Measurements from ENCODE around the gene FAM135A.
A peak's percentile ranks its signal among the peaks of the same experiment; 100 is the strongest.

The FAM135A gene

GRCh38 chr6:70413114-70413991 lies at the start of gene FAM135A:
Gene FAM135A (plus strand): TSS chr6:70413508. CDS start chr6:70428343, 14,835 bp downstream.
- H3K79me2 ChIP-seq (ENCODE audit: low read length): peaks cover 34% of the 10 kb centered on the region
- peak; percentile 97 for DNase-seq
- no peaks in the 10 kb centered on the region for H4K20me1 ChIP-seq (ENCODE audit: insufficient read depth, low read length)
- peak within 1 kb of the TSS; percentile 79 for H3K4me2 ChIP-seq (ENCODE audit: low read depth, low read length)
- H2AFZ ChIP-seq (ENCODE audit: low read length): peak within 1 kb of the TSS; percentile 87
- no peaks in the 10 kb centered on the region for H3K36me3 ChIP-seq (replicated peaks; ENCODE audit: insufficient read depth, low read length)
- H3K27me3 ChIP-seq (replicated peaks; ENCODE audit: insufficient read depth, low read length): no peaks in the 10 kb centered on the region
- peaks cover 12% of the 10 kb centered on the region for H3F3A ChIP-seq (ENCODE audit: insufficient read depth, low read length)
- peak within 1 kb of the TSS; percentile 78 for H3K9ac ChIP-seq (ENCODE audit: low read length)
- H3K9me2 ChIP-seq (replicated peaks; ENCODE audit: insufficient read depth, low read length): no peaks in the 10 kb centered on the region
- peak within 1 kb of the TSS; percentile 66; the same call in 1 of the 2 replicates for H3K27ac ChIP-seq (ENCODE audit: low read length)
- no peak for TF ChIP-seq EZH2phosphoT487 (IDR thresholded peaks at IDR 0.05; ENCODE audit: low read length)
- TF ChIP-seq CTCF (IDR thresholded peaks at IDR 0.05; ENCODE audit: low read length): no peak
- no peak for TF ChIP-seq EZH2 (optimal IDR thresholded peaks at IDR 0.05; ENCODE audit: low read depth, low read length)
- no peaks in the 10 kb centered on the region for H3K9me3 ChIP-seq (replicated peaks; ENCODE audit: insufficient read depth, low read length)
- H3K4me3 ChIP-seq (ENCODE audit: low read length): peak within 1 kb of the TSS; percentile 82
- peaks cover 9% of the 10 kb centered on the region; the same call in 1 of the 2 replicates for H3K4me1 ChIP-seq (ENCODE audit: low read length)

GRCh38 chr6:70363741-70364493 lies 49.4 kb upstream of the FAM135A start:
- no peak overlapping the region for H3K4me2 ChIP-seq (ENCODE audit: low read depth, low read length)

More at GRCh38 chr6:70363741-70364493, 49.4 kb upstream of the FAM135A start:
- Histone ChIP-seq H3K9me2 (replicated peaks; ENCODE audit: insufficient read depth, low read length) (no peaks in the 10 kb centered on the region), H3K9ac (ENCODE audit: low read length) (no peak overlapping the region), H3K36me3 (replicated peaks; ENCODE audit: insufficient read depth, low read length) (no peaks in the 10 kb centered on the region), H2AFZ (ENCODE audit: low read length) (no peak overlapping the region), H3K27ac (ENCODE audit: low read length) (no peak overlapping the region), H3K27me3 (replicated peaks; ENCODE audit: insufficient read depth, low read length) (peaks cover 12% of the 10 kb centered on the region; the same call in 1 of the 2 replicates), H4K20me1 (ENCODE audit: insufficient read depth, low read length) (no peaks in the 10 kb centered on the region), H3K4me1 (ENCODE audit: low read length) (no peaks in the 10 kb centered on the region), H3K4me3 (ENCODE audit: low read length) (no peak overlapping the region), H3F3A (ENCODE audit: insufficient read depth, low read length) (no peaks in the 10 kb centered on the region), H3K9me3 (replicated peaks; ENCODE audit: insufficient read depth, low read length) (no peaks in the 10 kb centered on the region), H3K79me2 (ENCODE audit: low read length) (no peaks in the 10 kb centered on the region)
- no peak for TF ChIP-seq EZH2 (optimal IDR thresholded peaks at IDR 0.05; ENCODE audit: low read depth, low read length)
- TF ChIP-seq EZH2phosphoT487 (IDR thresholded peaks at IDR 0.05; ENCODE audit: low read length): no peak
- no peak for TF ChIP-seq CTCF (IDR thresholded peaks at IDR 0.05; ENCODE audit: low read length)
- no peak for DNase-seq
